HG02840 (cell line): ENCODE results near the gene SH2D2A.
"Not testable (repeated sequence)": the region's sequence is repeated elsewhere in the genome, so short reads cannot be mapped to it uniquely, and the experiment has no call there.

ENCODE experiments used
- ATAC-seq: cut with Tn5 transposase; IDR thresholded peaks from one replicate; pipeline ENCODE4 v1.9.1; 2021; ENCODE audit warnings: mild to moderate bottlenecking, moderate library complexity, moderate number of reproducible peaks; ENCODE audit not compliant: unreplicated experiment, low FRiP score

SH2D2A gene

DNA sequence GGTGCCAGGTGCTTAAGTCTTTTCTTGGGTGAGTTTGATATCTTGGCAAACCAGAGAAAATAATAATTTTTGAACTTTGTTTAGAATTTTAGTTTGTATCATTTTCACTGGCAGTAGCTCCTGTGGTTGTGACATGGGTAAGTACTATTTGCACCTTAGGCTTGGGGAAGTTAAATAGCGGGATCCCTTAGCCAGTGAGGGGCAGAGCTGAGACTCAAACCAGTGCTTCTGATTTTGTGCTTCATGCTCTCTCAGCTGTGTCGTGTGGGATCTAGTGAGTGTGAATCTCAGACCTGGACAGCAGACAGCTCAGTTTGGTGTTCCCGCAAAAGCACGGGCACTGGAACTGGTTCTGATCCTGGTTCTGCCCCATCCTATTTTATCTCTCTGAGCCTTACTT, 39.7 kb downstream of the SH2D2A start:
- ATAC-seq, result no peak

GRCh38 chr1:156775799-156776198, 40.8 kb downstream of the SH2D2A start:
- no peak for ATAC-seq

GRCh38 chr1:156773607-156774006, 43.0 kb downstream of the SH2D2A start:
- ATAC-seq, result no peak

GRCh38 chr1:156772728-156773497, 43.7 kb downstream of the SH2D2A start:
- no peak for ATAC-seq

GRCh38 chr1:156772222-156772621, 44.4 kb downstream of the SH2D2A start:
- no peak for ATAC-seq

- ATAC-seq, result no peak
Measured at GRCh38 chr1:156768610-156769295, 47.9 kb downstream of the SH2D2A start.

DNA sequence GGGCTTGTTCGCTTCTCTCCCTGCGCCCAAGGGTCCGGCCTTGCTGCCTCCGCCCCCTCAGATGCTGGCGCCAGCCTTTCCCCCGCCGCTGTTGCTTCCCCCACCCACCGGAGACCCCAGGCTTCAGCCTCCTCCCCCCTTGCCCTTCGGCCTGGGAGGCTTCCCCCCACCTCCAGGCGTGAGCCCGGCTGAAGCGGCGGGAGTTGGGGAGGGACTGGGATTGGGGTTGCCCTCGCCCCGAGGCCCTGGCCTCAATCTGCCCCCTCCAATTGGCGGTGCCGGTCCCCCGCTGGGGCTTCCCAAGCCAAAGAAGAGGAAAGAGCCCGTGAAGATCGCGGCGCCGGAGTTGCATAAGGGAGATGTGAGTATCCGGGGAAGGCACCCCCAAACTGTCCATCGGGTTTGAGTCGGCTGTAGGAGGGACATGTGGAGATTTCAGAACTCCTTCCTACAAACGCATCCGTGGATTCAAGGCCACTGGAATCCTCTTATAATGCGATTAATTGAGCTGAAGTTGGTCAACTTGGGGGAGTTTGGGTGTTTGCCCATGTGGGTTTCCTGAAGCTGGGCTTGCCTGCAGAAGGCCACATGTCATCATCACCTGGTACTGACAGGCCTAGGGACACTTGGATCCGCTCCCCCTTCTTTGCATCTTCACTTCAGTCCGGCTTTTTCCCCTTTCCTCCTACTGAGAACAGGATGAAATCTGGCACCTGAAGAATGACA, 48.6 kb downstream of the SH2D2A start:
- no peak for ATAC-seq

DNA sequence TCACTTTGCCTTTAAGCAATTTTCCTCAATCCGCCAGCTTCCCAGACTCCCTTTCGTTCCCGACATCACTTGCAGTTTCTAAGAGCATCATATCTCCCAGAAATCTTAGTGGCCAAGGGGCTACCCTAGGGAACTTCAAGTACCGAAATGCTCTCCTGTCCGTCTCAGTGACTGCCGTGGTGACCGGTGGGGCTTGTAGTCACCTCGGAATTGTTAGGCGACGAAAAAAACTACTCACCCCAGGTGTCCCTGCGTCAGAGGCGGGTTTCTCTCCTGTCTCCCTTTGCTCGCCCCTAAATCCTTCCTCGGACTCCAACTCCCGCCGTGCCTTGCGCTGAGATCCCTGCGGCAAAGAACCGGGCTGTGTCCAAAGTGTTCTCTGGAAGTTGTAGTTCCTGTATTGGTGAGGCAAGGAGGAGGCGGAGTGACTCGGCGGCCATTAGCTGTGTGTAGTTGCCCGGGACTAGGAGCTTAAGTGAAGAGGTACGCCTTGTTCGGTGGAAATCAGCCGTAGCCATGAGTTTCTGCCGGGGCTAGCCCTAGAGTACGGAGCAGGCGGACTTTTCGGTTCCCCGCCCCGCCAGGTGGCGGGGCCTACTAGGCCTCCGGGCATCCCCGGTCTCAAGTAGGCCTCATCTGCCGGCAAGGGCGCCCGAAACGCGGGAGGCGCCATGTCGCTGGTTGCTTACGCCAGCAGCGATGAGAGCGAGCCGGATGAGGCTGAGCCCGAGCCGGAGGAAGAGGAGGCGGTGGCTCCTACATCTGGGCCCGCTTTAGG, 49.4 kb downstream of the SH2D2A start, which contains the start of gene PRCC:
Gene PRCC (plus strand): TSS at position 435 of the 778 bp plus-strand sequence. CDS start 237 bp downstream, at position 672.
- ATAC-seq, result peak; percentile 92

DNA sequence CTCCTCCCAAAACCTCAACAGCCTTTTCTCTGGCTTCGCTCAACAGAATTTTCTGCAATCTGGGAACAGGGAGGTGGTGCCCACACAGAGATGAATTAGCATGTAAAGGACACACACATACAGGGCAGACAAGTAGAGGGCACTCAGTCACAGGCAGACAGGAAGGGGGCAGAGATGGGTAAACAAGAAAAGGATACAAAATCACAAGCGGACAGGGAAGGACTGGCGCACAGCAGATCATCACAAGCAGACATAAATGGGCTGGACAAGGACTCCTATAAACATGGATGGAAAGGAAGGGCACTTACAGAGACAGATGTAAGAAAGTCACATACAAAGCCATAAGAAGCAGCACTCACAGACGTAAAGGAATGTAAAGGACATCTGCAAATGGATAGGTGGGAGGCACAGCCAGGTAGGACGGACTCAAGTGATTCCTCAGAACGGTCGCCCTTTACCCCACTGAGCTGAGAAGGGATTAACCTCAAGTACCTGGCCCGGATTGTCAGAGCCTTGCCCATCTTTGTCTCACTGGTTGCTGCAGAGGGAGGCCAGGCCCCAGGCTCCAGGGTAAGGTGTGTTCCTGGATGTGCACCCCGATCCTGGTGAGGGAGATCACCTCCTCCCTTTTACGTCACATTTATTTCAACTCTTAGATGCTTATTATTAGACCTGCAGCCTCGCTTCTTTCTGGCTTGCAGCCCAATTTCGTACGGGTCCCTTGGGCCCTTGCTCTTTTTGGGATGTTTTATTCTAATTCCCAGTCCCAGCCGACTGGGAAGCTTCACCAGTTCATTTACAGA, 50.1 kb downstream of the SH2D2A start:
- ATAC-seq, result peak; percentile 6

DNA sequence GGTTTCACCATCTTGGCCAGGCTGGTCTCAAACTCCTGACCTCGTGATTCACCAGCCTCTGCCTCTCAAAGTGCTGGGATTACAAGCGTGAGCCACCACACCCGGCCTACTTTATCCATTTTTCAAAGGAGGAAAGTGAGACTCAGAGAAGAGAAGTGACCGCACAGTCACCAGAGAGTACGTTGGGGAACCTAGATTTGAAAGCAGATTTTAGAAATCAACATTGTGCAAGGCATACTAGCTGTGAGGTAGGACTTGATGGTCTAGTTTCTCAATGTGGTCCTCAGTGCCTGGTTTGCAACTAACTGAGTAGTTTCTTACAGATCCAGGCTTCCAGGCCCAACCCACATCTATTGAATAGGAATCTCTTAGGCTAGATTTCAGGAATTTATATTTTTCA, 51.0 kb downstream of the SH2D2A start:
- ATAC-seq, result no peak

DNA sequence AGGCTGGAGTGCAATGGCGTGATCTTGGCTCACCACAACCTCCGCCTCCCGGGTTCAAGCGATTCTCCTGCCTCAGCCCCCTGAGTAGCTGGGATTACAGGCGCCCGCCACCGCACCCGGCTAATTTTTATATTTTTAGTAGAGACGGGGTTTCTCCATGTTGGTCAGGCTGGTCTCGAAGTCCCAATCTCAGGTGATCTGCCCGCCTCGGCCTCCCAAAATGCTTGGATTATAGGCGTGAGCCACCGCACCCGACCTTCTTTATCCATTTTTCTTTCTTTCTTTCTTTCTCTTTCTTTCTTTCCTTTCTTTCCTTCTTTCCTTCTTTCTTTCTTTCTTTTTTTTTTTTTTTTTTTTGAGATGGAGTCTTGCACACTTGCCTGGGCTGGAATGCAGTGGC, 51.5 kb downstream of the SH2D2A start:
- ATAC-seq, result not testable (repeated sequence)

GRCh38 chr1:156760796-156761104, 55.9 kb downstream of the SH2D2A start:
- ATAC-seq, result no peak

- ATAC-seq, result no peak
Measured at GRCh38 chr1:156760092-156760795, 56.4 kb downstream of the SH2D2A start.

DNA sequence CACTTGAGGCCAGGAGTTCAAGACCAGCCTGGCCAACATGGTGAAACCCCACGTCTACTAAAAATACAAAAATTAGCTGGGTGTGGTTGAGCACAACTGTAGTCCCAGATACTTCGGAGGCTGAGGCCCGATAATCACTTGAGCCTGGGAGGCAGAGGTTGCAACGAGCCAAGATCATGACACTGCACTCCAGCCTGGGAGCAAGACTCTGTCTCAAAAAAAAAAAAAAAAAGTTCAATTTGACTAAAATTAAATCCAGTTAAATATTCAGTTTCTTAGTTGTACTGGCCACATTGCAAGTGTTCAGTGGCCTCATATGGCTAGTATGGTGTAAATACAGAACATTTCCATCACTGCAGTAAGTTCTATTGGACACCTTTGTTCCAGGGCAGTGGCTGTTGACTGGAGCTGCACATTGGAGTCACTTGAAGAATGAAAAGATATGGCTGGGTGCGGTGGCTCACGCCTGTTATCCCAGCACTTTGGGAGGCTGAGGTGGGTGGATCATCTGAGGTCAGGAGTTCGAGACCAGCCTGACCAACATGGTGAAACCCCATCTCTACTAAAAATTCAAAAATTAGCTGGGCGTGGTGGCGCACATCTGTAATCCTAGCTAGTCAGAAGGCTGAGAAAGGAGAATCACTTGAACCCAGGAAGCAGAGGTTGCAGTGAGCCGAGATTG, 58.9 kb downstream of the SH2D2A start:
- ATAC-seq, result not testable (repeated sequence)

DNA sequence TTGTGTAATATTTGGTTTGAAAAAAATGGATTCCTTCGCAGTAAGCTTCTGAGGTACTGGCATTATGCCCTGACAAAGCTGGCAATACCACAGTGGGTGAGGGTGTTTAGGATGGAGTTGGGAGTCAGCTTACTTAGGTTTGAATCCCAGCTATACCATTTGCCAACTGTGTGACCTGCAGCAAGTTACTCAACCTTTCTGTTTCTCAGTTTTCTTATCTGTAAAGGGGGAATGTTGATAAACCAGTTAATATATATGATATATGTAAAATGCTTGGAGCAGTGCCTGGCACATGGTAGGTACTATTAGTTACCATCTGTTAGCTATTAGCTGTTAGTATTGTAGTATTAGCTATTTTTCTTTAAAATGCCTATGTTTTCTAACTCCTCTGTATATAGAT, 60.3 kb downstream of the SH2D2A start:
- ATAC-seq, result no peak
